Activated effector memory CD4-positive, alpha-beta T cell treated with anti-CD3 and anti-CD28 coated beads, Interleukin-2, amount 50 U/mL, for 16 hours (primary cell): ENCODE results near the gene LHB.

Experiments used
- DNase-seq: peaks from one replicate; pipeline ENCODE4 v3.0.0-alpha.2; 2020

The LHB gene

GRCh38 chr19:49006905-49007304, 10.0 kb downstream of the LHB start:
- DNase-seq, result no peak

DNA sequence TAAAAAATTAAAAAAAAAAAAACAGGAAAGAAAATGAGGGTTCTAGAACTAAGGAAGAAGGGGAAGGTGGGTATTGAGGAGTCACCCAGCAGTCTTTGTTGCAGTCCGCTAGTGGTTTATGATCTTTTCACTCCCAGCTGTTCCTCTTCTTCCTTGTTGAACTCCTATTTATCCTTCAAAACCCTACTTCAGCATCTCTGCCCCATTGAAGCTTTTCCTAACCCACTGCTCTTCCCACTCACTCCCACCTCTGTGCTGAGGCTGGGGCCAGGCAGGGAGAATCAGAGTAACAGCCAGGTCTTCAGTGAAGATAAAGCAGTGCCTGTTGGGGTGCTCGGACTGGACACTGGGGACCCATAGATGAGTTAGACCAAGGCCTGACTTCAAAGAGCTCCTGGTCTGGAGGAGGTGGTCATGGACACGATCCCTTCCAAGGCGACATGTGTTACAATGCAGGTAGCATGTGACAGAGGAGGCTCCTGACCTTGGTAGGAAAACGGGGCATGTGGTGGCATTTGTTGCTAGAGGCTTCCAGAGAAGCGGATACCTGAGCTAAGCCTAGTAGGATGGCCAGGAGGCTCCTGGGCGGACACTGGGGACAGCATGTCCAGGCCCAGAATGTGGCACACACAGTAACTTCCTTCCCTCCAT, 11.8 kb downstream of the LHB start:
- DNase-seq, result no peak

DNA sequence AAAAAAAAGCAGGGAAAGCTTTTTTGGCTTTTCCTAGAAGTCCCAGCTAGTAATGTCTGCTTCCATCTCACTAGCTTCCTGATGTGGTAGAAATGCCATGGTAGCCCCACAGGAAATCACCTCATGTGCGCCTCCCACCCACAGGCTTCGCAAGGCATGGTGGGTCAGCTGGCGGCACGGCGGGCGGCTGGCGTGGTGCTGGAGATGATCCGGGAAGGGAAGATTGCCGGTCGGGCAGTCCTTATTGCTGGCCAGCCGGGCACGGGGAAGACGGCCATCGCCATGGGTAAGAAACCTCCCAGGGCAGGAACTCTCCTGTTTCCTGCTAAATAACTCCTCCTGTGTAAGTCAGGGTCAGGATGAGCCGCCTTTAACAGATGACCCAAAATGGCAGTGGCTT, 12.8 kb downstream of the LHB start:
- no peak for DNase-seq

- DNase-seq, result peak; percentile 89
These were observed 17.2 kb downstream of the LHB start for GRCh38 chr19:48999481-49000325.

DNA sequence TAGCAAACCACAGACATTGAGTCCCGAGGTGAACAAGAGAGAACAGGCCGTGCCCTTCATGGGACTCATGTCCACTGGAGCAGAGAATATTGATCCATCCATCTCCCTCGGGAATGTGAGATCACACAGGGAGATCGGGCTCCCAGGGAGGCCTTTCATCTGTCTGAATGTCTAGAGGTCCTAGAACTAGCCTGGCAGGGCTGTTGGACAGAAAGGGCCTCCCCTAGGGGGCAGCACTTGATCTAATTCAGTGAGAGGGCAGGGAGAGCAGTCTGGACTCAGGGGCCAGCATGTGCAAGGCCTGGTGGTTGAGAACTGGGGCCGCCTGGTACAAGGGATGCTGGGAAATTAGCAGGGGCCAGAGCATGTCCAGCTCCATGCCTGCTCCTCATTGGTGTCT, 18.9 kb downstream of the LHB start:
- peak; percentile 80 for DNase-seq

DNA sequence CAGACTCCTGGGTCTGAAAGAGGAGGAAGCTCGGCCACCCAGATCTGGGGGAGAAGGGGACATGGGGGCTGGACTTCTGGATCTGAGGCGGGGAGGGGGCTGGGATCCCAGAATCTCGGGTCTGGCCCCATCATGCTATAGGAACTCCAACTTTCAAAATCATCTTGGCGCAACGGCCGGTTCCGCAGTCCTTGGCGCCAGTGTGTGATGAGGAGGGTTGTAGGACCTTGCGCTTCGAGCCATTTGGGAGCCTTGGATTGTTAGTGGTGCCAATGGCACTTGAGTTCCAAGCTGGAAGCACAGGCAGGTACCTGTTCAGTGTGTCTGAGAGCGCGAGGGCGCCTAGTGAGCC, 22.9 kb downstream of the LHB start:
- DNase-seq, result no peak

DNA sequence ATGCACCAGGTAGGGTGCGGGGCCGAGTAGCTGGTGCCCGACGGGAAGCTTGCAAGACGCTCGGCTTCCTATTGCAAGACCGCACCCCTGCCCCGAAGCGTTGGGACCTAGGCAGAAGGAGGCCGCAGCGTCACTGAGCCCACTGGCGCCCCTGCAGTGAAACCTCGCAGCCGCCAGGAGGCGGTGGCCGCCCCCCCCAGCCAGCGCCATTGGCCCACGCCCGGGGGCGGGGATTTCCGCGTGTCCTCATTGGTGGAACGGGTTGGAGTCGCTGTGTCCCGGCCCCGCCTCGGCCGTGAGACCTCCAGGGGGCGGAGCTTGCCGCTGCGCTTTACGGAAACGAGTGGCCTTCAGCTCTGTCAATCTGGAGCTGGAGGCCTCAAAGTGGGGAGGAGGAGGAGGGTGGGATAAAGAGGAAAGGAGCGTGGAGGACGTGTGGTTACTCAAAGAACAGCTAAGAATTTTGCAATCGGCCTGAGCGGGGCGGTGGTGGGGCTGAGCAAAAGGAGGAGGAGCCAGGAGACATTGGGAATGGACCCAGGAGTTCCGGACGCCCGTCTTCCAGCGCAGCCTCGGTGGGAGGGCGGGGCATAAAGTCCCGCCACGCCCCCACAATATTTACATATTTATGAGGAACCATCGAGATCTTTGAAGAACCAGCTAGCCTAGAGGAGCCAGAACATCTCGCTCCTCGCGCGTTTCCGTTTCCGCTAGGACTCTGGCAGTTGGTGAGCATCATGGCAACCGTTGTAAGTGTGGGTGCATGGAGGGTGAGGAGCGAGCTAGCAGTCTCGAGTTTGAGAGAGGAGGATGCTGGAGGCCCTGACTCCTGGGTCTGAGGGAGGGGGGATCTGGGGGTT, 23.5 kb downstream of the LHB start, which contains the start of the genes GYS1 and RUVBL2:
GYS1 (minus strand) TSS at position 135 of the 860 bp plus-strand sequence. CDS start 197 bp downstream, outside the sequence.
RUVBL2 (plus strand) TSS at position 713 of the 860 bp plus-strand sequence; CDS start at position 738, 25 bp downstream.
- DNase-seq, result peak; percentile 100

GRCh38 chr19:48992581-48993174, 24.2 kb downstream of the LHB start:
- DNase-seq, result no peak

- no peak for DNase-seq
These were observed 24.9 kb downstream of the LHB start for GRCh38 chr19:48991873-48992580.

- no peak for DNase-seq
These were observed 25.8 kb downstream of the LHB start for GRCh38 chr19:48991011-48991609.

DNA sequence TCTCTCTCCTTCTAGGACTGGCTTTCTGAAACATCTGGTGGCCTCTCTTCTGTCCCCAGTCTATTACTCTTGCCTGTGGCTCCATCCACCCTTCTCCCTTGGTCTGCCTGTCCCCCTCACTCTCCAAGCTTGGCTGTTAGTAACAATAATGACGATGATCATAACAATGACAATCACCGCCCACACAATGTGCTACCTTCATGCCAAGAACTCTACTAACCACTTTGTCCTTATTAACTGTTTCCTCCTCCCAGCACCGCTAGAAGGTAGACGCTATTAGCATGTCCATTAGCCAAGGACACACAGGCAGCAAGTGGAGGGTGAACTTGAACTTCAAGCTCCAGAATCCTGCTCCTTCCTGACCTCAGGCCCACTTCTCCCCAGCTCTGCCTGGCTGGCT, 26.5 kb downstream of the LHB start:
- DNase-seq, result no peak

DNA sequence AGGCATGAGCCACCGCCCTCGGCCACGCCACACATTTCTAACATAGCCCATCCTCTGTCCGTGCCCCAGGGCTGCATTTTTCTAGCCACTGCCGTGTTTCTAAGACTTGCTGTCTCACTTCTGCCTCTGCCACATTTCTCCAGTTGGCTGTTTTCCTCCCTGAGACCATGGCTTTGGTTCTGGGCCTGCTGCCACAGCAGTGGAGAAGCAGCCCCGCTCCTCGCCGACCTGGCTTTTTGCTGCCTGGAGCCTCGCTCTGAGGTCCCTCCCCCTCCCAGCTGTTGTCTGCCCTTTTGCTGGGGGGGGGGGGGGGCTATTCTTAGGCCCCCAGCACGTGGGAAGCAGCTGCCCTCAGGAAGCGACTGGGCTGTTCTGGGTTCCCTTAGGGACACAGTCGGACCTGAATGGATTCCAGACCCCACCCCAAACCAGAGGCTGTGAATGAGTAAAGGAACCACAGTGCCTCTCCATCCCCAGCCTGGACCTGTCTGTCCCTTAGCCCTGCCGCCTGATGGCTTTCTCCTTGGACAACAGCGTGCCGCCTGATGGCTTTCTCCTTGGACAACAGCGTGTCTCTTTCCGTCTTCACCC, 27.1 kb downstream of the LHB start:
- no peak for DNase-seq

- no peak for DNase-seq
These were observed 28.0 kb downstream of the LHB start for GRCh38 chr19:48988860-48989259.

DNA sequence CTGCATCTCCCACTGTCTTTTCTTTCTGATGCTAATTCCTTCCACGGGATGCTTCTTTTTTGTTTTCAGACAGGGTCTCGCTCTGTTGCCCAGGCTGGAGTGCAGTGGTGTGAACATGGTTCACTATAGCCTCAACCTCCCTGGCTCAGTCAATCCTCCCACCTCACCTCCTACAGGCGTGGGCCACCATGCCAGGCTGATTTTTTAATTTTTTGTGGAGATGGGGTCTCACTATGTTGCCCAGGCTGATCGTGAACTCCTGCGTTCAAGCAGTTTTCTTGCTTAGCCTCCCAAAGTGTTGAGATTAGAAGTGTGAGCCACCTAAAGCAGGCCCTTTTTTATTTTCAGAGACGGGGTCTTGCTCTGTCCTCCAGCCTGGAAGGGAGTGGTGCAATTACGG, 28.6 kb downstream of the LHB start:
- no peak for DNase-seq

DNA sequence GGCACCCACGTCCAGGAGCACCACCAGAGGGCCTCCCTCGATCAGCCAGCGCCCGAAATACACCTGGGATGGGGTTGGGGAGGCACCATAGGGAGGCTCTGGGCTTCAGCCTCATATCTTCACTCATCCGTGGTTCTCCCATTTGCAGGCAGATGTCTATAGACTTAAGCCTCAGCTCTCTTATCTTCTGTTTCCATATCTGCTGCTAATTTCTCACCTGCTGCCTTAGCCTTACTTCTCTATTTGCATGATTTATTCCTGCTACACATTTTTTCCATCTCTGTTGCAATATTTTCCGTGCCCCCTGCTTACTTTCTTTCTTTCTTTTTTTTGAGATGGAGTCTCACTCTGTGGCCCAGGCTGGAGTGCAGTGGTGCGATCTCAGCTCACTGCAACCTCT, 29.6 kb downstream of the LHB start:
- no peak for DNase-seq

- no peak for DNase-seq
These were observed 30.7 kb downstream of the LHB start for GRCh38 chr19:48986211-48986610.

DNA sequence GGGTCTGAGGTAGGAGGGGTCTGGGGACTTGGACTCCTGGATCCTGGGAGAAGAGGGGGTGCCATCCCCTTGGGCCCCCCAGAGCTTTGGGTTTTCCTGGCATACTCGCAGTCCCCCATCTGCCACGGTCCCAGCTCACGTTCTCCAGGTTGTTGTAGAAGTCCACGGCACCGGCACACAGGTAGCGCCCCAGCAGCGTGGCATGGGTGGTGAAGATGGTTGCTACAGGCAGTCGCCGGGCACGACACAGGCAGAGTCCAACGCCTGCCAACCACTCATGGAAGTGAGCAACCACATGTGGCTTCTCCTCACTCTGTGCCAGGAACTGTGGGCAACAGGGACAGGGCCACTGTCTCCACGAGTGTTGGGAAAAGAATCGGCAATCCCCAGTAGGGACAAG, 31.2 kb downstream of the LHB start:
- no peak for DNase-seq

- DNase-seq, result no peak
These were observed 34.6 kb downstream of the LHB start for GRCh38 chr19:48982280-48982679.

GRCh38 chr19:48977061-48977460, 39.8 kb downstream of the LHB start:
- no peak for DNase-seq

DNA sequence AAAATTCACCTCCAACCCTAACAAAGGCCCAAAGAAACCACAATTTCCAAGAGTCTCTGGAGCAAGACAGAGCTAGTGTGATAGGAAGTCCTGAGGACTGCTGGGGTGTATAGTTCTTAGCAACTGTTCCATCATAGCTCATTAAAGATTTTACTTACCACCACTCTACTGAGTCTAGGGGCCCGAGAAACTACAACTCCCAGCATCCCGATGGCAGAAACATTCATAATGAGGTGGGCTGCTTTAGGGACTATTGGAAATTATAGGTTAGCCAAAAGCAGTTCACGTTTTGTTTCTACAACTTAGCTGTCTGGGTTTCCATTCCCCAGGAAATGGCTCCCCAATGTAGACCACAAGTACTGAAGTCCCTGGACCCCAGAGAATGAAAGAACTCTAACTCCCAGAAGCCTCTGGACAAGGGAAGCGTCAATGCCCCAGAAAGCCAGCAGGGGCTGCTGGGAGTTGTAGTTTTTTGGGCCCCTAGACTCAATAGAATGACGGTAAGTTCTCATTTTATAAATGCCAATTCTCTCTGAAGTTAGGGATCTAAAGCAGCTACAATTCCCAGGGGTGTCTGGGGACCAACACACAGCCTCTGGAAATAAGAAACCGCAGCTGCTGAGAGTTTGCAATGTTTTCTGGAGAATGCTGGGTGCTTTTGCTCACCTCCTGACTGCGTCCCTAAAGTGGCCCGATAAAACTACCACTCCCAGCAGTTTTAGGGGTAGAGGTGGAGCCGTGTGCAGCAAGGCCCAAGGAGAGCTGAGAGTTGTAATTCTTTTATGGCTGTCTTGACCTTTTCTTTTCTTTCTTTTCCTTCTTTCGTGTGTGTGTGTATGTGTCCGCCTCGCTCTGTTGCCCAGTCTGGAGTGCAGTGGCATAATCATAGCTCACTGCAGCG, 40.7 kb downstream of the LHB start:
- peak; percentile 68 for DNase-seq
